KBM-7 (cell line): ENCODE data around the gene NSDHL.
"Not testable (repeated sequence)": the region's sequence is repeated elsewhere in the genome, so short reads cannot be mapped to it uniquely, and the experiment has no call there.

Source experiments
- DNase-seq: peaks from one replicate; pipeline ENCODE4 v3.0.0-alpha.2; 2015
- in situ Hi-C: fragments of 300-500 bp; cut with MboI; formaldehyde crosslinking; loops from 2 replicates; pipeline ENCODE4 v1.14.3; 2020; ENCODE audit warnings: low sequenced_read_pairs, low pct_unique_long_range_greater_than_20kb, mixed read lengths

NSDHL gene

GRCh38 chrX:152904151-152905080 is 73.6 kb downstream of the NSDHL start:
- in situ Hi-C loops, result loop anchor here (25.0 kb wide), 1 partner anchor 242 kb away; no protein-coding TSS in a partner anchor
- peak; percentile 65 for DNase-seq

GRCh38 chrX:152905081-152905420 is 74.2 kb downstream of the NSDHL start:
- in situ Hi-C loops, result loop anchor here (25.0 kb wide), 1 partner anchor 243 kb away; no protein-coding TSS in a partner anchor
- no peak for DNase-seq

DNA sequence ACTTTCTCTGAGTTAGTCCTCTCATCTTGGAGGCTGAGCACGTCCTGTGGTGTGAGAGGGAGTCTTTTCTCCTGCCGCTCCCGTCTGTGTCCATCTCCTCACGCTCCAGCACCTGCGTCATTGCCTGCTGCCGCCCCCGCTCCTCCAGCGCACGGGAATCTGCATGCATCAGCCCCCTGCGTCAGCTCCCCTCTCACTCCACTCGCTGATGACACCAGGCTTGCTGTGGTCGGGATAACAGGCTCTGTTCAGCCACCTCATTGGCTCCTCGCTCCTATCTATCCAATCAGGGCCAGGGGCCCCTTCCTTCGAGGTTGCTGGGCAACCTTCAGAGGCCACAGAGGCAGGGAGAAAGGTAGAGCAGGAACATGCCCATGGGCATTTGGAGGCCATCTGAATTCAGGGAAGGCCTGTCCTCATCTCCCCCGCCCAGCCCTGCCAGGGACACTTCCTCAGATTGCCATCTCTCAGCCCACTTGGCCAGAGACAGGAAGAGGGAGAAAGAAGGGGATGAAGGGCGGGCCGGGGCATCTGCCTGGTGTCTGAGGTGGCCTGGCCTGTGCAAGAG is 76.3 kb downstream of the NSDHL start:
- DNase-seq, result no peak
- in situ Hi-C loops, result loop anchor here (25.0 kb wide), 1 partner anchor 245 kb away; no protein-coding TSS in a partner anchor

DNA sequence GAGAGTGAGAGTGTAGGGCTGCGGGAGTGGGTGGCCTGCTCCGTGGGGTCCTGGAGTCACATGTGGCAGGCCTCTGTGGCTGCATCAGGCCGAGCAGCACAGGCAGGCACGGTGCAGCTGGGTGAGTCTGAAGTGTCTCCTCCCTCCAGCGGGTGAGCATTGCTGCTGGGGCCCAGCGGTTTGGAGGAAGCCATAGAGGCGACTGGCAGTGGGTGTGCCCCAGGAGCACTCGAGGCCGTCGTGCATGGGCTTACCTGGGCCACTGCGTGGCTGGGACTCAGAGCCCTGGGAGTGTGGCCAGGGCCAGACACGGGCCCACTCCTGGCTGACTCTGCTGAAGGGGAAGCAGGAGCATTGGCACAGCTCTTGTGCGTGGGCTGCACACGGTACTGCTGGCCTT is 77.6 kb downstream of the NSDHL start:
- no peak for DNase-seq
- in situ Hi-C loops, result loop anchor here (25.0 kb wide), 1 partner anchor 246 kb away; no protein-coding TSS in a partner anchor

DNA sequence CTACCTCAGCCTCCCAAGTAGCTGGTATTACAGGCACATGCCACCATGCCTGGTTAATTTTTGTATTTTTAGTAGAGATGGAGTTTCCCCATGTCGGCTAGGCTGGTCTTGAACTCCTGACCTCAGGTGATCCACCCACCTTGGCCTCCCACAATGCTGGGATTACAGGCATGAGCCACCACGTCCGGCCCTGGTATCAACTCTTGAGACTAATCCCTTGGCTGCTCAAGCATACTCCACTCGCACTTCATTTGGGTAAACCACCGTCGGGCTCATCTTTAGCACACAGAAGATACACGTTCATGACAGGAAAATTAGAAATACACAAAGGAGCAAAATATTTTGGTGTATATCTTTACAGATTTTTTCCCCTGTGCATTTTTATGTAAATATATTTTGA is 79.2 kb downstream of the NSDHL start:
- in situ Hi-C loops, result loop anchor here (25.0 kb wide), 1 partner anchor 248 kb away; no protein-coding TSS in a partner anchor
- not testable (repeated sequence) for DNase-seq

- DNase-seq, result peak; percentile 52
Measured at GRCh38 chrX:152912106-152912505, 81.2 kb downstream of the NSDHL start.

DNA sequence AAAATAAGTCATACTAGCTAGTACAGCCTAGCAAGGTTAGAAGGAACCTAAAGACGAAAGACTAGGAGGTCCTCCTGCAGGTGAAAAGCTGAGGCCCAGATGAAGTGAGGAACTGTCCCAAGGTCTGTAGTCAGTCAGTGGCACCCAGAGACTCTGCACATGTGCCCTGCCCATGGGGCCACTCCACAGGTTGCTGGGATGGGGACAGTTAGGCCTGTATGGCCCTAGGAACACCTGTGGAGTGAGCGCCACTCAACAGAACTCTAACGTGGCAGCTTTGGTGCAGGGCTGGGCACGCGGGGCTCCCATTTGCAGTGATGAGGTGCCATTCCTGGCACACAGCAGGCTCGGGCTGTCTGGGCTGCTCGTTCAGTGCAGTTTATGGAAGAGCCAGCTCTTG is 81.8 kb downstream of the NSDHL start:
- no peak for DNase-seq

More at GRCh38 chrX:152912106-152912505, 81.2 kb downstream of the NSDHL start:
- in situ Hi-C loops, result loop anchor here (25.0 kb wide), 1 partner anchor 250 kb away; no protein-coding TSS in a partner anchor

DNA sequence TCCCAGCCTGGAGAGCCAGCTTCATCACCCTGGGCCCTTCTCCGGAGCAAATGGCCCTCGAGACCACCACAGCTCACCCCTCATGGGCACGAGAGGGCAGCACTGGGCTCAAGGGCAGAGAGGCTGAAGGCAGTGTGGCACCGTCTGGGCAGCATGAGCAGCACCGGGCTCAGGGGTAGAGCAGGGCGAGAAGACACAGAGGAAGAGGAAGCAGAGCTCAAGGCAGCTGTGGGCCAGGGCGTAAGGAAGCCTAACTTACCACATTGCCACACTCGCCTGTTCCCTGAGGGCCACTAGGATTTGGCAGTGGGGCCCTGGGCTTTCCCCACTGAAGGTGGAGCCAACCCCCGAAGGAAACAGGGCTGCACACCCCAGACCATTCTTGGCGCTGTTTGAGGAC is 82.5 kb downstream of the NSDHL start:
- in situ Hi-C loops, result loop anchor here (25.0 kb wide), 1 partner anchor 251 kb away; no protein-coding TSS in a partner anchor
- no peak for DNase-seq

More for the DNA sequence above, 81.8 kb downstream of the NSDHL start:
- in situ Hi-C loops, result loop anchor here (25.0 kb wide), 1 partner anchor 250 kb away; no protein-coding TSS in a partner anchor

GRCh38 chrX:152913910-152914309 is 83.0 kb downstream of the NSDHL start:
- DNase-seq, result no peak
- in situ Hi-C loops, result loop anchor here (25.0 kb wide), 1 partner anchor 252 kb away; no protein-coding TSS in a partner anchor

- DNase-seq, result peak; percentile 75
- in situ Hi-C loops, result loop anchor here (25.0 kb wide), 1 partner anchor 253 kb away; no protein-coding TSS in a partner anchor
Measured at GRCh38 chrX:152915541-152916241, 84.8 kb downstream of the NSDHL start.

- in situ Hi-C loops, result loop anchor here (25.0 kb wide), 1 partner anchor 256 kb away; no protein-coding TSS in a partner anchor
- DNase-seq, result no peak
Measured at GRCh38 chrX:152917656-152918579, 87.1 kb downstream of the NSDHL start.

DNA sequence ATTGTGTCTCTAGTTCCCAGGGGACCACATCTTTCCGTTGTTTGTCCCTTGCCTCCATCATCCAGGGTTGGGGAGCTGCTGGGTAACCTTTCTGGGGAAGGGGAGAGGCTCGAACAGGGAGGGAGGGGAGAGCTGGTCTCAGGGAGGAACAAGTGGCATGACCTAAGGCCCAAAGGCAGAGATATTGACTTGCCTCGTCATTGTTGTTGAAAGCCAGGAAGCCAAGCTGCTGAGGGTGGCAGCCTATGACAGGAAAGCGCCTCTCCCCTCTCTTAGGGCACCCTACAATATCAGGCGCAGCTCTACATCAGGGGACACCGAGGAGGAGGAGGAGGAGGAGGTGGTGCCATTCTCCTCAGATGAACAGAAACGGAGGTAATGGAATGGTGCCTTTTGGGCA is 87.8 kb downstream of the NSDHL start:
- in situ Hi-C loops, result loop anchor here (25.0 kb wide), 1 partner anchor 256 kb away; no protein-coding TSS in a partner anchor
- no peak for DNase-seq
